ENCODE results near the gene GYS2.

GRCh38 chr12:21604245-21605101 lies at the start of gene GYS2:
- no peak for TF ChIP-seq EZH2phosphoT487 (conservative IDR thresholded peaks at IDR 0.05; ENCODE audit: low read length)
- TF ChIP-seq CTCF (IDR thresholded peaks at IDR 0.05; ENCODE audit: insufficient read depth, low read length, poor library complexity, severe bottlenecking) = no peak

Data from SU-DHL-6 (cell line).